KG1 (cell line): ENCODE measurements around the gene PNKD.
"Not testable (repeated sequence)": the region's sequence is repeated elsewhere in the genome, so short reads cannot be mapped to it uniquely, and the experiment has no call there.

Experiments used
- DNase-seq: peaks from one replicate; lab custom pipeline; 2025; lab: John Stamatoyannopoulos, UW

Gene PNKD

GRCh38 chr2:218272531-218273212, 2.4 kb downstream of the PNKD start:
- DNase-seq: peak; percentile 52

- not testable (repeated sequence) for DNase-seq
Measured at GRCh38 chr2:218273214-218273907, 3.0 kb downstream of the PNKD start.

DNA sequence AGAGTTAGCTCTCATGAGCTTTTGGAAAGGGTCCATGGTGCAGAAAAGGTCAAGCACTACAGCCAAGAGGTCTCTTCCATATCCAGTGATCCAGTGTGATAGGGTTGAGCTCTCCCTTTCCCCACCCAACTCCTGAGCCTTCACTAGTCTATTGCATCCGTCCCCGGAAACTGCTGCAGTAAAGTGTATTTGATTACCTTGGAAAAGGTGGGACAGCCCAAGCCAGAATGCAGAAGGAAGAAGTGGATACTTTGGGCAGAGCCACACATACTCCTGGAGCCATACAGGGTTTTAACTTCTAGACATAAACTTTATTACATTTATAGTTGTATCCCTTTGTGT, 3.6 kb downstream of the PNKD start:
- DNase-seq: no peak

DNA sequence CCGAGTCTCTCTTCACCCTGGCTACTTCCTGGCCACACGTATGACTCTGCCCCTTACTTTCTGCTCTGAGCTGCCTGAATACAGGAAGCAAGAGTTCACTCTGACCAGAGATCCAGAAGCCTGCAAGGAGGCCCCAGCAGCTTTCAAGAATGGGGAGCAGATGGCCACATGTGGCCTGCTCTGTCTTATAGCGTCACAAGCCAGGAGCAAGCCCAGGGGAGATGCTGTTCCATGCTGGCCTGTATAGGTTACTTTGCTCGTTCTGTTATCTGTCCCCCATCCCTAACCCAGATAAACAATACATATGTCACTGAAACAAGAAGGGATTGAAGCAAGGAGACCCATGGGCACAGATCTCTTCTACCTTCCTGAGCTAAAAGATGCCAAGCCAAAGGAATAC, 4.3 kb downstream of the PNKD start:
- DNase-seq: no peak

GRCh38 chr2:218275371-218276072, 5.2 kb downstream of the PNKD start:
- no peak for DNase-seq

GRCh38 chr2:218276986-218277755, 6.9 kb downstream of the PNKD start:
- DNase-seq: no peak

- no peak for DNase-seq
Measured at GRCh38 chr2:218277921-218278320, 7.6 kb downstream of the PNKD start.

DNA sequence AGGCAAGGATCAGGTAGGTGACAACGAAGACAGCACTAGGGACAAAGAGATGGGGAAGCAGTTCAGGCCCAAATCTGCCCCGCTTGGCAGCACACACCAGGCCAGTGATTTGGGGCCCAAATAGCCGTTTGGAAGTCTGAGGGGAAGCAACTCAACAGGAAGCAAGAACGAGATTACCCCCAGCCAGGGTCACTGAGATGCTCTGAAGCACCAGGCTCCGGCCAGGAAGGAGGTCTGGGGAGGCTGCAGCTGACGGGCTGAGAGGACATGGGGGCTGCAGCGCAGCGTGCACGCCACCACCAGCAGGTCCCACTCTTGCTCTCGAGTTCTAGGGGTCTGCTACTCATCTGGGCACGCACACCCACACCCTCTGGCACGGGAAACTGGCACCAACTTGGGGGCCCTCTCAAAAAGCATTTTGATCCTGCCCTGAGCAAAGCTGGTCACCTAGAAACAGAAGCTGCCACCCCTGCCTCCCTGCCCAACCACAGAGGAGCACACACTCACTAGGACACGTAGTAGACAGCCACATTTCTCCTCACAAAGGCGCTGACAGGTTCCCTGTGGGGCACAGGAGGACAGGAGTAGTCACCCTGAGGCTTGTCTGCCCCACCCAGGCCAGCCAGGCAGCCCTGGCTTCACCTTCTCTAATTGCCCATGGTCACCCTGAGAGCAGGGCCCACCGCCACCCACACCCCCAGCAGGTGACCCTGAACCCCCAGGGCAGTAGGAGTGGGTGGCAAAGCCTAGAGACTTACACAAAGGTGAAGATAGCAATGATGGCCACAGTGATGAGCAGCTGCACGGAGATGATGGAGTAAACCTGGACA, 8.4 kb downstream of the PNKD start:
- no peak for DNase-seq

GRCh38 chr2:218280260-218280870, 10.0 kb downstream of the PNKD start:
- DNase-seq: no peak

DNA sequence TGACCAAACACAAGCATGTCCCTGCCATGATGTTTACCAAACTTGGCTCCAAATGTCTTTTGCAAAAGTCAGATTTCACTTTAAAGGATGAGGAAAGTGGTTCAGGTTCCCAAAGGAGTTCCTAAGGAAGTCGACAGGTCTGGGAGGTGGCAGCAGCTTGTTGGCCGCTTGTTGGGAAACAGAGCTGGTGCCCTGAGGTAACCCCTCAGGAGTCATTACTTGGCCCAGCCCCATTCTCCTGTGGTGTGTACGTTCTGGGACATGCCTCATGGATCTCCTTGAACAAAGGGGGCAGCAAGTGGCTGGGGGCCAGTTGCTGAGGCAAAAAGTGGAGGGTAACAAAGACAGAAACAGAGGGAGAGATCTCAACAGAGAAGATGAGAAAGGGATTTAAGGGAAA, 11.1 kb downstream of the PNKD start:
- DNase-seq: no peak

DNA sequence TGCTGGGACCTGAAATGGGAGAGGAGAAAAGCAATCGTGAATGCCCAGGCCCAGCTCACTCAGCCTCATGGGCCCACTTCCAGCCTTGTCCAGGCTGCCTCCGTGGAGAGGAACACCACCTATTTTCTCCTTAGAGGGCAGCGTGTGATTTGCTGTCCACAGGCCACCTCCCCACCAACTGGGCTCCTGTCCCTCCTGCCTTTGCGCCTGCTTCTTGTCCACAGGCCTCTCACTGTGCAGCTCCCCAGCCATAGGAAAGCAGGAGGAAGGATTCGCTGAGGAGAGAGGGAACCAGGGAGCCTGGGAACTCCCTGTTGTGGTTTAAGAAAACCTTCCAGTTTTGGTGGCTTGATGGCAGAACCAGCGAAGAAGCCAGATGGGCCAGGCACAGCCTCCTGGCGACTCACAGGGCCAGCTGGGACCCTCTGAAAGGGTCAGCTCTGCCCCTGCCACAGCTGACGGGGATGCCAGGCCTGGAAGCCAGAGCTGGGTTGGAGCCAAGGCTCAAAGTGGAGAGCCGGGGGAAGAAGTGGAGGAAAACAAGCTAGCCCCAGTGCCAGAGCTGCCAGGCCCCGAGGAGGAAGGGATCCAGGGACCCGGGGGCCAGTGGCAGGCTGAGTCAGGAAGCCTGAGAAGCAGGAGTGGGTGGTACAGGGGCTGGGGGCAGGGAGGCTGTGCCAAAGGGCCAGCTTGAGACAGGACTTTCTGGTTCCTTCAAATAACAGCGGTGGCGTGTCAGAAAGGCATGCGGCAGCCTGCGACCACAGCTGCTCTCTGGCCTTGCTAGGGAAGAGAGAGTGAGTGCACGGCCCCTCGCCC, 12.1 kb downstream of the PNKD start:
- no peak for DNase-seq

DNA sequence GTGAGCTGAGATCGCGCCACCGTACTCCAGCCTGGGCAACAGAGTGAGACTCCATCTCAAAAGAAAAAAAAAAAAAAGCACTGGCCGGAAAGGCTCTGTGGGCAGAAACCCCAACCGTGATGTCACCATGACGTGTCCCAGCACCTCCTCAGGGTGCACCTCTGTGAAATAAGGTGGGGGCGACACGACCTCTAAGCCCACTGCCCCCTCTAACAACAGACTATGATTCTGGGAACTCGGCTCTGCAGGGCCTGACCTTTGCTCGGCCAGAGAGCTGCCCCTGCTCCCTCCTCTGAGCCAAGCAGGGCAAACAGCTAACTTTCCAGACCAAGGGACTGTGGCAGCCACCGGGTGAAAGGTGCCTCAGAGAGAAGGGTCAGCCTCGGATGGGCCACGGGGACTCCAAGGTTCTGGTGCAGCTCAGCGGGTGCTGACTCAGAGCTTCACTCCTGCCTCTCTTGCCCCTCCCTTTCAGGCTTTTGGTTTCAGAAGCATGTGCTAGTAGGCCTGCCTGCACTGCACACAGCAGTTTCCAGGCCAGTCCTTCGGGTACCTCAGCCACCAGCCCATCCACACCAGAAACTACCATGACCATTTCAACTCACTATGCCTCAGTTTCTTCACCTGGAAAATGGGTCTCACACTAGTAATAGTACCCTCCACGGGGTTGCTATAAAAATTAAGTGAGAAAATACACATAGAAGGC, 13.9 kb downstream of the PNKD start:
- DNase-seq: no peak

DNA sequence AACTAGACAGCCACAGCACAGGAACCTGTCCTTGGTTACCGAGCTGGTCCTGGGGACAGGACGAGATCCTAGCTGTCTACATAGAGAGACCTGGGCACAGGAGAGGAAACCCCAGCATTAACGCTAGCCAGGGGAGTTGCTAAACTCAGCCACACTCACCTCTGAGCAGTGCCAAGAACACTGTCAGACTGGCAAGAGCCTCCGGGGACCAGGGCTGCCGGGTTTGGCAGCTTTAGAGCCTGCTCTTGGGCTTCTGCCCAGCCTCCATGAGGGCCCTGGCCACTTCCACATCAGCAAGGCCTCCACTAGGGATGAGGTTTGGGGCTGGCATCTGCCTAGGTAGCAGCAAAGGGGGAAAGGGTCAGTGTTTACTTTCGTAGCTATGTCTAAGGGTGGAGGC, 15.3 kb downstream of the PNKD start:
- DNase-seq: no peak

DNA sequence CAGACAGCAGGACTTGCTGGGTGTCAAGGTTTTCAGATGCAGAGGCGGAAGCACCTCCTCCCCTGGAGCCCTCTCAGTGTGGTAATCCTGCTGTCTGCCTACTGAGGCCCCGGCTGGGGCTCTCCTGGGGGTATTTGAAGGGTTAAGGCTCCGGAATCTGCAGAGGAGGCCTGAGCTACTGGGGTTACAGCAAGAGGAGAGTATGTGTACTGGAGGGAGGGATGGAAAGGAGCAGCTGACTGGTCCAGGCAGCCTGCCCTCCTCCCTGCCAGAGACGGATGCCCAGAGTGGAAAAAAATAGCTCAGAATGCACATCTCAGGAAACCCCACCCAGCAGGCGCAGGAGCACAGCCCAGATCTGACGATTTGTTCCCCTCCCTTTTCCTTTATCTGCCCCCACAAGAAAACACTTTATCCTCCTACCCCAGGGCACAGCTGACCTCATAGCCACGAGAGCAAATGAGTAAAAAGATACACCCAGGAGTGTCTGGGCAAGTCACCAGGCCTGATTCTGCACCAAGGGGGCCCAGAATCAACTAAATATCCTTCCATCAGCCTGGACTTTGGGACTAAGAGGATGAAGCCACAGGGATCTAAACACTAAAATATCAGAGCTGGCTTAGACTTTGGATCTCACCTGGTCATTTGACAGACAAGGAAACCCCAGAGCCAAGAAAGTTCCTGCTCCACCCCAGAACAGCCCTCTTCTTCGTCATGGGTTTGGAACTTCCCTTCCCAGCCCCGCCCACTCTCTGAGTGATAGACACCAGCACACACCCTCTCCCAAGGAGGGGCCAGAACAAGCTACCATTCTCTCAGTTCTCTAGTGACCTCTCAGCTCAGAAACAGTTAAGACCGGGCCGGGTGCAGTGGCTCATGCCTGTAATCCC, 16.5 kb downstream of the PNKD start:
- peak; percentile 64 for DNase-seq

DNA sequence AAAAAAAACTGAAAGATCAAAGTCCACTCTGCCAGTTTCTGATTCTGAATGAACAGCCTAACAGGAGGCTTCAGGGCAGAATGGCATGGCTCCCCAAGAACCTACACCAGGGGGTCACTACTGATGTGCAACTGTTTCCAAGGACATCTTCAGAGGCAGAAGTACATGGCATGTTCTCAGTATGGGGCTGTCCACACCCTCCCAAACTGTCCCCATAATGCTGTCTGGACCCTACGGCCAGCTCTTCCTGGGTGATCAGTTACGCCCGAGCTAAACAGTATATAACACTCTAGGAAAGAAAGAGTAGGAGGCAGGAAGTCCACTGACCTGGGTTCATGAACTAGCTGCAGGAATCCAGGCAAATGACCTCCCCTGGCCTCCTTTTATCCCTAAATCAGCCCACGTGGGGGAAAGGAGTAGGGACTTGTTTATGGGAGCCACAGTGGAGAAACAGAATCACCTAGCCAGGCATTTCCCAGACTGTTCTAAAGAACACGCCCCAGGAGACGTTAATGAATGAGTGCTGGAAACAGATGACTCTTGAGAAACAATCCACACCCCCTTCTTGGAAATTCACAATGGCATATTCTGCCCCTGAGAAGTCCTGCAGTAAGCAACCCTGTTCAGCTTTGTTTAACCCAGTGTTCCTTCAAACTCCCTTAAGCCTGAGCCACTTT, 19.5 kb downstream of the PNKD start:
- no peak for DNase-seq

GRCh38 chr2:218290316-218291261, 20.3 kb downstream of the PNKD start:
- DNase-seq: peak; percentile 32
